HUDEP-2 (cell line): ENCODE data around the gene PCAT7.
"Not testable (repeated sequence)": the region's sequence is repeated elsewhere in the genome, so short reads cannot be mapped to it uniquely, and the experiment has no call there.

Experiments
- DNase-seq, 76 experiments: peaks; one replicate each; lab custom pipeline; 2025; ENCODE audit not compliant: unreplicated experiment in 76 of 76; lab: John Stamatoyannopoulos, UW

PCAT7 gene

GRCh38 chr9:94560237-94560636 lies 5.4 kb downstream of the PCAT7 start:
- DNase-seq = no peak

GRCh38 chr9:94563548-94563947 lies 8.7 kb downstream of the PCAT7 start:
- no peak for DNase-seq

GRCh38 chr9:94564279-94564678 lies 9.4 kb downstream of the PCAT7 start:
- DNase-seq = not testable (repeated sequence)

GRCh38 chr9:94566550-94566949 lies 11.7 kb downstream of the PCAT7 start:
- no peak for DNase-seq

GRCh38 chr9:94567271-94567670 lies 12.4 kb downstream of the PCAT7 start:
- DNase-seq = no peak

- DNase-seq = no peak
These were observed 13.5 kb downstream of the PCAT7 start for GRCh38 chr9:94568250-94568889.

- no peak for DNase-seq
These were observed 14.3 kb downstream of the PCAT7 start for GRCh38 chr9:94568972-94569712.

GRCh38 chr9:94576131-94576530 lies 21.2 kb downstream of the PCAT7 start:
- DNase-seq = no peak

- no peak for DNase-seq
These were observed 22.2 kb downstream of the PCAT7 start for GRCh38 chr9:94577036-94577435.

- no peak for DNase-seq
These were observed 22.7 kb downstream of the PCAT7 start for GRCh38 chr9:94577571-94577970.

- no peak for DNase-seq
These were observed 26.8 kb downstream of the PCAT7 start for GRCh38 chr9:94581728-94582127.

GRCh38 chr9:94584555-94584954 lies 29.7 kb downstream of the PCAT7 start:
- peak in 1 of 76 experiments; percentile 2 for DNase-seq

GRCh38 chr9:94586316-94586715 lies 31.4 kb downstream of the PCAT7 start:
- no peak for DNase-seq

- no peak for DNase-seq
These were observed 31.9 kb downstream of the PCAT7 start for GRCh38 chr9:94586814-94587213.

- DNase-seq = no peak
These were observed 33.8 kb downstream of the PCAT7 start for GRCh38 chr9:94588681-94589080.

- not testable (repeated sequence) for DNase-seq
These were observed 36.2 kb downstream of the PCAT7 start for GRCh38 chr9:94591046-94591545.

- DNase-seq = no peak
These were observed 37.0 kb downstream of the PCAT7 start for GRCh38 chr9:94591876-94592275.

GRCh38 chr9:94592683-94593082 lies 37.8 kb downstream of the PCAT7 start:
- not testable (repeated sequence) for DNase-seq

- no peak for DNase-seq
These were observed 38.8 kb downstream of the PCAT7 start, which contains the start of gene FBP2 for GRCh38 chr9:94593459-94594345. FBP2 (minus strand) TSS chr9:94593824; CDS start chr9:94593726, 98 bp downstream.

GRCh38 chr9:94599102-94599501 lies 44.2 kb downstream of the PCAT7 start:
- DNase-seq = no peak

GRCh38 chr9:94600258-94600657 lies 45.4 kb downstream of the PCAT7 start:
- DNase-seq = no peak
